Kidney glomerular epithelial cell (primary cell): ENCODE data around the gene RASSF7.

Experiments
- DNase-seq: peaks from one replicate; lab custom pipeline; 2025; lab: John Stamatoyannopoulos, UW

RASSF7 gene

DNA sequence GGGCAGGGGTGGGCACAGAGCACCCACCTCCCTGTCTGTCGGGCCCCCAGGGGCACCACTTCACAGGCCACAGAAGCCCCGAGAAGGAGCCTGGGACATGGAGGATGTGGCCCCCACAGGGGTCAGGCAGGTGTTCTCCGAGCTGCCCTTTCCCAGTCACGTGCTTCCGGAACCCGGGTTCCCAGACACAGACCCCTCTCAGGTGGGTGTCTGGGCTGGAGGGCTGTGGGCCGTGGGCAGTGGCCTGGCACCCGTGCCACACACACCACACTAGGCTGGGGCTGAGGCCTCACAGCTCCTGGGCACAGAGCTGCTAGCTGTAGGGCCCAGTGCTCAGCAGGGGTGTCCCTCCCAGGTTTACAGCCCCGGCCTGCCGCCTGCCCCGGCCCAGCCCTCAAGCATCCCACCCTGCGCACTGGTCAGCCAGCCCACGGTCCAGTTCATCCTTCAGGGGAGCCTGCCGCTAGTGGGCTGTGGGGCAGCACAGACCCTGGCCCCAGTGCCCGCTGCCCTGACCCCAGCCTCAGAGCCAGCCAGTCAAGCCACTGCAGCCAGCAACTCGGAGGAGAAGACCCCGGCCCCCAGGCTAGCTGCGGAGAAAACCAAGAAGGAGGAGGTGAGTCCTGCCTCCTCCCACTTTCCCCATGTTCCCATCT is 49.5 kb downstream of the RASSF7 start:
- no peak for DNase-seq

DNA sequence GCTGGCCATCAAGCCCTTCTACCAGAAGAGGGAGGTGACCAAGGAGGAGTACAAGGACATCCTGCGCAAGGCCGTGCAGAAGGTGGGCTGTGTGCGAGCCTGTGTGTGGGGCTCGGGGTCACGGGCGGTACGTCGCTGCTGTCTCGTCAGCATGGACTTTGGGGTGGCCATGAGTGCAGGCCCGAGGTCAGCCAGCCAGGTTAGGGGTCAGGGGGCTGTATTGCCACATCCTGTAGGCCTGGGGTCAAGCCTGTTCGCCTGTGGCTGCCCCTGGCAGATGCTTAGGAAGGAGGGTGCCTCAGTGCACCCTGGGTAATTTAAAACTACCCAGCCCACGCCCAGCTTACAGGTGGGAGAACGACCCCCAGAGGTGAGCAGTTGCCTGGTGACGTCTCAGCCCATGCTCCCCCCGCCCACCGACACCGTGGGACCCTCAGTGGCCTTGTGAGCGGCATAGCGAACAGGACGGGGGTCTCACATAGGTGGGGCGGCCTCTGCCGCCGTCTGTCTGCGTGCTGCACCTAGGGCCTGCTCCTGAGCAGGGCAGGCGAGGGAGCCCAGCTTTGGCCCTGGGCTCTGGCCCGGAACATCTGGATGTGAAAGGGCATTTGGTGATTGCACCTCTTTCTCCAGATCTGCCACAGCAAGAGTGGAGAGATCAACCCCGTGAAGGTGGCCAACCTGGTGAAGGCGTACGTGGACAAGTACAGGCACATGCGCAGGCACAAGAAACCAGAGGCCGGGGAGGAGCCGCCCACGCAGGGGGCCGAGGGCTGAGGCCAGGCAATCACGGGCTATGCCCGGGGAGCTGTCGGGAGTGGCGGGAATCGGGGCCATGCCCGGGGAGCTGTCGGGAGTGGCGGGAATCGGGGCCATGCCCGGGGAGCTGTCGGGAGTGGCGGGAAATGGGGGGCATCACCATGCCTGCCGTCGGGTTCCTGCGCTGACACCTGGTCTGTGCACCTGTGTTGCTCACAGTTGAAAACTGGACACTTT is 50.5 kb downstream of the RASSF7 start:
- DNase-seq: no peak

DNA sequence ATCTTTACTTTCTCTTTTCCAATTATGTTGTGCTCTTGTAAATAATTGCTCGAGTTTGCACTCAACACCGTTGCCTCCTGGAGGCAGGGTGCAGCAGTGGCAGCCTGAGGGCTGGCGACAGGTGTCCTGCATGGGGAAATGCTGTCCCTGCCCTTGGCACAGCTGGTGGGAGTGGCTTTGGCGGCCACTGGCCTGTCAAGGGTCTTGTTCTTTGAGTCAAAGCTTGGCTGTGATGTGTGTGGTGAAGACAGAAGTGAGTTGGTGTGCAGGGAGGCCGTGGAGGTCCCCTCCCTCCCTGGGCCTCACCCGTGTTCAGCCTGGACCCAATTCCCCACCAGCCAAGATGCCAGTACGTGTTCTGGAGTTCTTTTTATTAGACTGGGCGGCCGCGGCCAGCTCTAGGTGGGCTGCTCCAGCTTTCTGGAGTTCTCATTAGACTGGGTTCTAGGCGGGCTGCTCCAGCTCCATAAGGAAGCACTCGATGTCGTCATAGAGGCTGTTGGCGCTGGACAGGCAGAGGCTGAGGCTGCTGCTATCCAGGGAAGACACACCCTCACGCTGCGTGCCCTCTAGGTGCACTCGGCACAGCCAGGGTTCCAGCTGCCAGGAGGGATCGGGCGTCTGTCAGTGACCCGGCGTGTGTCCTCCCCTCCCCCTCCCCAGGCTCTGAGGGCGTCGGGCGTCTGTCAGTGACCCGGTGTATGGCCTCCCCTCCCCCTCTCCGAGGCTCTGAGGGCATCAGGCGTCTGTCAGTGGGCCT is 51.6 kb downstream of the RASSF7 start:
- no peak for DNase-seq

DNA sequence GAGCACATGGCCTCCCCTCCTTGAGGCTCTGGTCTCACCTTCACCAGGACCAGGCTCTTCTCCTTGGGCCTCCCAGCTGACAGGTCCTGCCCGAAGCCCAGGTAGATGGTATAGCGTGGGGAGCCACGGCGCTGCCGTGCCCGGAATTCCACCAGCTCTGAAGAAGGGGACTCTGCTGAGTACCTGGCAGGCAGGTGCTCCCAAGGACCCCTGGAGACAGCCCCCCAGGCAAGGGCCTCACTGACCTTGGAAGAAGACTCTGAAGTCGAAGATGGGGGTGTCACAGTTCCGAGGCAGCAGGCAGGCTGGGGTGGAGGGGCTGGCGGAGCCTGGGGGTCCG is 52.2 kb downstream of the RASSF7 start:
- DNase-seq: no peak

DNA sequence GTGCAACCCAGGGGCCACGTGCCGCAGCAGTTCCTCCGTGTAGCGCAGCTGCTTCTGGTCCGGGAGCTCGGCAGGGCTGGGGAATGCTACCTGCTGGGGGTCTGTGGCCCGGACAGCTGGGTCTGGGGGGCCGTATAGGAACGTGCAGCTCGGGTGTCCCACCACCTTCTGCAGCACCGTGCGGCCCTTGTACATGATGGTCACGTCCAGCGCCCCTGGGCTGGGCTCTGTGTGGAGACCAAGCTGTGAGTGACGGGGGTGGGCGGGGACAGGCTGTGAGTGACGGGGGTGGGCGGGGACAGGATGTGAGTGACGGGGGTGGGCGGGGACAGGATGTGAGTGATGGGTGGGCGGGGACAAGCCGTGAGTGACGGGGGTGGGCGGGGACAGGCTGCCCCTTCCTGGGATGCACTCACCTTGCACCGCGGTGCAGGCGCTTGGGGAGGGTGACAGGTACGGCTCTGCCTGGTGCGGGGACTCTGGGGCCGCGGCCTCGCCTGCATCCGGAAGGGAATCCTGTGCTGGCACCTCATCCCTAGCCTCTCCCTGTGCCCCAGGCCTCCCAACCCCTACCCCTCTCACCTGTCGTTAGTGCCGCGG is 52.7 kb downstream of the RASSF7 start:
- peak; percentile 27 for DNase-seq
